Smooth muscle cell (in vitro differentiated cells): ENCODE data around the gene MYLK. TPM values are rescaled to one million over a fixed set of nuclear protein-coding genes. Genes with fewer than 3 reads are reported as not detected.
"Not testable (repeated sequence)": the region's sequence is repeated elsewhere in the genome, so short reads cannot be mapped to it uniquely, and the experiment has no call there.

Source experiments
- DNase-seq: peaks from one replicate; lab custom pipeline; 2025; ENCODE audit not compliant: unreplicated experiment; lab: John Stamatoyannopoulos, UW
- H2AFZ ChIP-seq: fragments of 200-600 bp; sonication (generic); 2 replicates; pipeline ENCODE4 v1.6.0; 2016; ENCODE audit warnings: antibody characterized with exemption, low read depth, mild to moderate bottlenecking
- H3F3A ChIP-seq: fragments of 200-600 bp; sonication (generic); 2 replicates; pipeline ENCODE4 v1.6.0; 2017; ENCODE audit warnings: antibody characterized with exemption, low read depth
- H3K27ac ChIP-seq: fragments of 200-600 bp; sonication (generic); 2 replicates; pipeline ENCODE4 v1.5.1; 2016; ENCODE audit warnings: low read depth, mild to moderate bottlenecking
- H3K27me3 ChIP-seq: fragments of 200-600 bp; sonication (generic); 2 replicates; pipeline ENCODE4 v1.6.1; 2016; ENCODE audit warnings: low read depth, mild to moderate bottlenecking
- H3K36me3 ChIP-seq: fragments of 200-600 bp; sonication (generic); 2 replicates; pipeline ENCODE4 v1.5.1; 2016; ENCODE audit warnings: low read depth
- H3K4me1 ChIP-seq: fragments of 200-600 bp; sonication (generic); 2 replicates; pipeline ENCODE4 v1.5.1; 2016; ENCODE audit warnings: low read depth
- H3K4me2 ChIP-seq: fragments of 200-600 bp; sonication (generic); 2 replicates; pipeline ENCODE4 v1.6.0; 2016; ENCODE audit warnings: mild to moderate bottlenecking
- H3K4me3 ChIP-seq: fragments of 200-600 bp; sonication (generic); 2 replicates; pipeline ENCODE4 v1.5.1; 2016; ENCODE audit warnings: mild to moderate bottlenecking
- H3K79me2 ChIP-seq: fragments of 200-600 bp; sonication (generic); 2 replicates; pipeline ENCODE4 v1.6.0; 2016; ENCODE audit warnings: low read depth, mild to moderate bottlenecking
- H3K9ac ChIP-seq: fragments of 200-600 bp; sonication (generic); 2 replicates; pipeline ENCODE4 v1.6.0; 2016; ENCODE audit warnings: low read depth
- H3K9me3 ChIP-seq: fragments of 200-600 bp; sonication (generic); replicated peaks from 2 replicates; pipeline ENCODE4 v1.5.1; 2016; ENCODE audit warnings: low read depth
- H4K20me1 ChIP-seq: fragments of 200-600 bp; sonication (generic); 2 replicates; pipeline ENCODE4 v1.6.0; 2016; ENCODE audit warnings: low read depth
- CTCF ChIP-seq: fragments of 200-600 bp; sonication (generic); IDR thresholded peaks from 2 replicates; pipeline ENCODE4 v1.5.1; 2017; ENCODE audit warnings: borderline replicate concordance, mild to moderate bottlenecking, antibody characterized with exemption; ENCODE audit not compliant: insufficient read depth, poor library complexity, severe bottlenecking
- WGBS: methylation state at CpG from one replicate; pipeline ENCODE4 v1.1.7; 2016; ENCODE audit warnings: low lambda C conversion rate; 5-methylcytosine and 5-hydroxymethylcytosine counted together
- polyA plus RNA-seq: library from polyadenylated mRNA; unstranded; fragments of >200 nt; fragmentation: Nextera tagmentation; extraction: Ambion mirVana; gene quantifications from 2 replicates; pipeline ENCODE4 v1.2.1, GENCODE V29; 2016
- total RNA-seq: library from RNA; depleted of rRNA; stranded (reverse); fragments of >200 nt; gene quantifications from 2 replicates; pipeline ENCODE4 v1.2.3, GENCODE V29; 2014

MYLK gene
- total and polyA plus RNA-seq, 2 experiments from 2014 or later, result 13.6 to 25.5 TPM

- no peak for DNase-seq
- Histone ChIP-seq H3K36me3 (no peaks in the 10 kb centered on the region), H3K4me1 (no peaks in the 10 kb centered on the region), H3K4me2 (no peak overlapping the region), H2AFZ (no peak overlapping the region), H3K27me3 (no peaks in the 10 kb centered on the region), H3K9me3 (peaks cover 7% of the 10 kb centered on the region), H3K27ac (no peak overlapping the region), H3K79me2 (no peaks in the 10 kb centered on the region), H3K4me3 (no peak overlapping the region), H4K20me1 (no peaks in the 10 kb centered on the region), H3F3A (no peaks in the 10 kb centered on the region), H3K9ac (no peak overlapping the region)
- TF ChIP-seq CTCF, result no peak
- 0% methylated on average over 1 of the region's 1 CpG for WGBS
Measured at GRCh38 chr3:123892195-123892594, 8.1 kb upstream of the MYLK start.

- H3K4me3 ChIP-seq, H3K9ac ChIP-seq, H3F3A ChIP-seq, H2AFZ ChIP-seq, H3K36me3 ChIP-seq, H3K9me3 ChIP-seq, H3K4me1 ChIP-seq, H3K4me2 ChIP-seq, H3K27me3 ChIP-seq, H3K27ac ChIP-seq, H4K20me1 ChIP-seq, DNase-seq, H3K79me2 ChIP-seq: not testable (repeated sequence)
- WGBS, result 71% methylated on average over 1 of the region's 1 CpG
Measured at GRCh38 chr3:123890991-123891390, 6.9 kb upstream of the MYLK start.

GRCh38 chr3:123890162-123890561 lies 6.0 kb upstream of the MYLK start:
- not testable (repeated sequence) for H4K20me1 ChIP-seq, H3K4me1 ChIP-seq
- WGBS, result 96% methylated on average over 3 of the region's 3 CpGs

GRCh38 chr3:123884993-123885392 lies 861 bp upstream of the MYLK start:
- Histone ChIP-seq H3K79me2 (no peaks in the 10 kb centered on the region), H3K27ac (no peak overlapping the region), H3K4me2 (peak overlapping the region; percentile 89), H2AFZ (no peak overlapping the region), H3K9ac (no peak overlapping the region), H3K4me1 (peaks cover 17% of the 10 kb centered on the region), H4K20me1 (no peaks in the 10 kb centered on the region), H3K9me3 (no peaks in the 10 kb centered on the region), H3K4me3 (peak overlapping the region; percentile 52), H3K27me3 (no peaks in the 10 kb centered on the region), H3K36me3 (no peaks in the 10 kb centered on the region), H3F3A (no peaks in the 10 kb centered on the region)
- TF ChIP-seq CTCF, result no peak
- no peak for DNase-seq

More at GRCh38 chr3:123890162-123890561, 6.0 kb upstream of the MYLK start:
- H3F3A ChIP-seq, H2AFZ ChIP-seq, H3K27me3 ChIP-seq, H3K4me2 ChIP-seq, H3K9me3 ChIP-seq, H3K27ac ChIP-seq, H3K79me2 ChIP-seq, H3K36me3 ChIP-seq, H3K9ac ChIP-seq, H3K4me3 ChIP-seq, DNase-seq: not testable (repeated sequence)

GRCh38 chr3:123883701-123884202 lies 380 bp downstream of the MYLK start:
- TF ChIP-seq CTCF, result no peak

More at GRCh38 chr3:123883701-123884202, 380 bp downstream of the MYLK start:
- no peak for DNase-seq
- peak overlapping the region; percentile 94 for H3K4me2 ChIP-seq
- H2AFZ ChIP-seq, result peak overlapping the region; percentile 89
- H3K4me3 ChIP-seq, result peak overlapping the region; percentile 63
- H3K4me1 ChIP-seq, result peaks cover 17% of the 10 kb centered on the region
- no peaks in the 10 kb centered on the region for H3F3A ChIP-seq
- no peaks in the 10 kb centered on the region for H4K20me1 ChIP-seq
- H3K36me3 ChIP-seq, result no peaks in the 10 kb centered on the region
- no peaks in the 10 kb centered on the region for H3K9me3 ChIP-seq
- H3K79me2 ChIP-seq, result no peaks in the 10 kb centered on the region
- H3K27me3 ChIP-seq, result no peaks in the 10 kb centered on the region
- H3K9ac ChIP-seq, result no peak overlapping the region
- H3K27ac ChIP-seq, result no peak overlapping the region
- WGBS, result 3% methylated on average over 24 of the region's 29 CpGs
